ENCODE measurements around the gene TNRC6A. TPM values are rescaled to one million over a fixed set of nuclear protein-coding genes. Genes with fewer than 3 reads are reported as not detected.

Gene TNRC6A
- total and polyA plus RNA-seq, 10 of the 15 experiments (the other 5 are each of a cell fraction or from before 2014, with no cell fraction given): 4.6 to 41.3 (median 29.7) TPM

GRCh38 chr16:24683847-24684493 lies 45.5 kb upstream of the TNRC6A start:
- ChIA-PET POLR2A (interaction anchor here (0.5 kb wide), 1 partner anchor 89 kb away, joined by 3 read pairs; no protein-coding TSS in a partner anchor), SMC1A (ENCODE audit: uncharacterized antibody, unreplicated experiment) (interaction anchor here (0.8 to 1.4 kb wide), 2 partner anchors 9 to 15 kb away, joined by 3 read pairs; no protein-coding TSS in a partner anchor), CTCF (interaction anchor here (0.7 to 1.8 kb wide), 2 partner anchors 16 to 27 kb away, joined by 4 read pairs; no protein-coding TSS in a partner anchor), RAD21 (ENCODE audit: unreplicated experiment) (no interaction called here)
- no TSS peak for BruUV-seq (replicated peaks)
- no peaks in the 10 kb centered on the region for H3K27me3 ChIP-seq (replicated peaks in 1 of 2; ENCODE audit: control insufficient read depth in 2 of 2, insufficient read depth in 2 of 2, low read length in 1 of 2)
- H3K9ac ChIP-seq (ENCODE audit: control insufficient read depth, insufficient read depth, low read length): no peak overlapping the region
- no peaks in the 10 kb centered on the region for H3K36me3 ChIP-seq (ENCODE audit: control insufficient read depth in 2 of 2, insufficient read depth in 2 of 2, low read length in 1 of 2)
- TF ChIP-seq ZBTB4 (CRISPR knock-in tag; IDR thresholded peaks at IDR 0.05): no peak
- TF ChIP-seq NR2C2 (IDR thresholded peaks at IDR 0.05; ENCODE audit: borderline replicate concordance, control insufficient read depth, insufficient read length, low read depth): no peak
- TF ChIP-seq MYC (IDR thresholded peaks at IDR 0.05; ENCODE audit: insufficient read depth, insufficient read length, insufficient replicate concordance, low read length, severe bottlenecking): no peak
- TF ChIP-seq FOS (IDR thresholded peaks at IDR 0.05; ENCODE audit: borderline replicate concordance, extremely low read depth, insufficient read length): no peak
- TF ChIP-seq IRF4 (IDR thresholded peaks at IDR 0.05; ENCODE audit: low read depth, low read length): no peak
- no peak for TF ChIP-seq FOXK2 (IDR thresholded peaks at IDR 0.05)
- TF ChIP-seq EGR1 (IDR thresholded peaks at IDR 0.05; ENCODE audit: borderline replicate concordance in 1 of 2, low read depth in 2 of 2, low read length in 2 of 2): no peak
- no peak for TF ChIP-seq ESRRA (IDR thresholded peaks at IDR 0.05; ENCODE audit: low read length)
- no peak for TF ChIP-seq HDGF (IDR thresholded peaks at IDR 0.05)
- TF ChIP-seq BMI1 (IDR thresholded peaks at IDR 0.05; ENCODE audit: borderline replicate concordance): no peak
- TF ChIP-seq ZZZ3 (IDR thresholded peaks at IDR 0.05; ENCODE audit: control insufficient read depth, insufficient read length, low read depth): no peak
- no peak for TF ChIP-seq EP300 (IDR thresholded peaks at IDR 0.05; ENCODE audit: borderline replicate concordance in 1 of 2, control insufficient read depth in 1 of 2, low read depth in 2 of 2, low read length in 2 of 2)
- no peak for TF ChIP-seq STAT1 (conservative IDR thresholded peaks at IDR 0.05)
- TF ChIP-seq SIX5 (IDR thresholded peaks at IDR 0.05; ENCODE audit: low read depth, low read length, severe bottlenecking): no peak
- TF ChIP-seq CEBPB (IDR thresholded peaks at IDR 0.05; ENCODE audit: borderline replicate concordance in 1 of 2, low read depth in 2 of 2, low read length in 2 of 2): no peak
- TF ChIP-seq PAX8 (IDR thresholded peaks at IDR 0.05): no peak
- TF ChIP-seq ZNF274 (IDR thresholded peaks at IDR 0.05; ENCODE audit: insufficient read depth, insufficient read length): no peak
- TF ChIP-seq CBX5 (IDR thresholded peaks at IDR 0.05; ENCODE audit: low read depth): no peak
- no peak for TF ChIP-seq CHD4 (IDR thresholded peaks at IDR 0.05)
- no peak for TF ChIP-seq MYB (IDR thresholded peaks at IDR 0.05; ENCODE audit: borderline replicate concordance, low read depth, low read length)
- intact Hi-C loops (cut with micrococcal nuclease; ENCODE audit: unreplicated experiment): loop anchor here (10.0 kb wide), 1 partner anchor 99 kb away; no protein-coding TSS in a partner anchor
- H3K4me1 ChIP-seq (ENCODE audit: control insufficient read depth, insufficient read depth, low read length): no peaks in the 10 kb centered on the region
- no peak for FAIRE-seq
- in situ Hi-C loops (cut with MboI): no loop called here
- H3K4me2 ChIP-seq (ENCODE audit: control insufficient read depth, insufficient read depth): no peak overlapping the region
- ATAC-seq: no peak
- no peak for DNase-seq (ENCODE audit: low read depth, low spot score)
- 43% methylated on average over 5 of the region's 5 CpGs for WGBS (ENCODE audit: insufficient coverage, insufficient replicate concordance, low lambda C conversion rate, missing lambda C conversion rate)
- no peak overlapping the region for H2AFZ ChIP-seq (ENCODE audit: control insufficient read depth, low read depth, low read length)
- H3K79me2 ChIP-seq (ENCODE audit: control insufficient read depth, insufficient read depth, low read length): no peaks in the 10 kb centered on the region
- H3K4me3 ChIP-seq: no peak overlapping the region
- H4K20me1 ChIP-seq (ENCODE audit: control insufficient read depth, insufficient read depth): no peaks in the 10 kb centered on the region
- no peaks in the 10 kb centered on the region for H3K9me3 ChIP-seq (replicated peaks; ENCODE audit: control insufficient read depth, insufficient read depth, low read length)
- no peak overlapping the region for H3K27ac ChIP-seq (ENCODE audit: control insufficient read depth, insufficient read depth)
